ENCODE results near the gene CAPN8.
A peak's percentile ranks its signal among the peaks of the same experiment; 100 is the strongest.

Gene CAPN8

DNA sequence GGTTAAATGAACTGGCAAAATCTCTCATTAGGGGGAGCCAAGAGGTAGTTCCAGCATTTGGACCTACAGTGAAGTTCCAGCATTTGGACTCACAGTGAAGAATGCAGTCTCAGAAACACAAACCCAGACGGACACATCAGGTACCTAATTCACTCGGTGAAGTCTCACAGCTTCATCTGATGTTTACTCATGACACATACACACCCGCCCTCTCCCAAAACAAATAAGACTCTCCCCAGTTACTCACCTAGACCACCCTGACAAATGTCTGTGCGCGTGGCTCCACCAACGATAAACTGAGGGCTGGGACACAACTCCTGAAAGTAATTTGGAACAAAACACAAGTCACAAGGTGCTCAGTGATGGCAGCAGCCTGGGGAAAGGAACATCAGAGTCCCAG lies 11.4 kb downstream of the CAPN8 start:
- no peak for DNase-seq (ENCODE audit: low read depth)

DNA sequence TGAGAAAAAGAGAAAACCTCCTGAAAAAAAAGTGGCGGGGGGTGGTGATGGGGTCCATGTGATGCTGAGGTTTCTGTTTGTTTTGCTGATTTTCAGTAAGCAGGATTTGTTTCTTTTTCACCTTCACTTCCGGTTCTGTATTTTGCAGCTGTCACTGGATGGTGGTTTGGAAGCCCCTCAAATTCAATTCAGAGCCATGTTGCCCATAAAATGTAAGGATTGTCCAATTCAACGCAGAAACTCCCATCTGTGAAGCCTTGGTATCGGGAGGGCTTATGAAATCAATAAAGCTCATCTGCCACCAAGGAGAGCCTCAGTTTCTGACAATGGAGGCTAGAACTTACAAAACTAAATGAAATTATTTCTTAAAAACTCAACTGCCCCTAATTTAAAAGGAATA lies 12.1 kb downstream of the CAPN8 start:
- no peak for DNase-seq (ENCODE audit: low read depth)

DNA sequence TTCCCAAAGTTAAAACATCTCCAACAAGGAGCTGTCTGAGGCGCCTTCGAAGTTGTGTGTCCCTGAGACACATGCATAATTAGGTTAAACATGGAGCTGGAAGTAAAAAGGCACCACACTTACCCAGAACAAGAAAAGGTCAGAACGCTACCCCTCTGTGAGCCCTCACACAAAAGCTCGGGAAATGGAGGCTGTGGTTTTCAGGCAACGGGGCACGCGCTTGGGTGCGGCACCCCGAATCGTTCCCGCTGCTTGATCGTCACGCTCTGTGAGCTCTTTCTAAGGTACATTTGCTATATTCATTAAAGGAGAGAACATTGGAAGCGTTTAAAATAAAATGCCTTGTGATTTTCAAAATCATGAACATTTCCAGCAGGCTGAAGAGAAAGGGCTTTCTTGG lies 12.5 kb downstream of the CAPN8 start:
- no peak for DNase-seq (ENCODE audit: low read depth)

DNA sequence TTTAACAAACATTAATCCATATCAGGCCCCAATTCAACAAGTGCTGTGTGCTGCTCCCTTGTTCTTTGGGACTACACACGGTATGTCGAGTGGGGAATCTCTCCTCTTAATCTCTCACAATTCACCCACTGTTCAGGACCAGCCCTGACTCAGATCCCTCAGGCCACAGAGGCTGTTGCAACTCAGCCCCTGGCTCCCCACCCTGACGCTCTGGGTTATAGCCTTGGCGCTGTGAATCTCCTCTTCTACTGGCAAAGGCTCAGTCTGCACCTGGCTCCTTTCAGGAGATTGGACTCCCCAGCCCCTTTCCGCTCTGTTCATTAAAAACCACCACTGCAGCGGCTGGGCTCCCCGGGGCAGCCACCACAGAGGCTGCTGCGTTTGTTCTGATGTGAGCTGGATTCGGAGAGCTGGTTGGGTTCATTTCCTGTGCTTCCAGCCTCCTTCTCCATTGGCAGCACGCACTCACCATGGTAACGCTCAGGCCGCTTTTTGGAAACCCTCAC lies 13.0 kb downstream of the CAPN8 start:
- DNase-seq (ENCODE audit: low read depth): no peak

DNA sequence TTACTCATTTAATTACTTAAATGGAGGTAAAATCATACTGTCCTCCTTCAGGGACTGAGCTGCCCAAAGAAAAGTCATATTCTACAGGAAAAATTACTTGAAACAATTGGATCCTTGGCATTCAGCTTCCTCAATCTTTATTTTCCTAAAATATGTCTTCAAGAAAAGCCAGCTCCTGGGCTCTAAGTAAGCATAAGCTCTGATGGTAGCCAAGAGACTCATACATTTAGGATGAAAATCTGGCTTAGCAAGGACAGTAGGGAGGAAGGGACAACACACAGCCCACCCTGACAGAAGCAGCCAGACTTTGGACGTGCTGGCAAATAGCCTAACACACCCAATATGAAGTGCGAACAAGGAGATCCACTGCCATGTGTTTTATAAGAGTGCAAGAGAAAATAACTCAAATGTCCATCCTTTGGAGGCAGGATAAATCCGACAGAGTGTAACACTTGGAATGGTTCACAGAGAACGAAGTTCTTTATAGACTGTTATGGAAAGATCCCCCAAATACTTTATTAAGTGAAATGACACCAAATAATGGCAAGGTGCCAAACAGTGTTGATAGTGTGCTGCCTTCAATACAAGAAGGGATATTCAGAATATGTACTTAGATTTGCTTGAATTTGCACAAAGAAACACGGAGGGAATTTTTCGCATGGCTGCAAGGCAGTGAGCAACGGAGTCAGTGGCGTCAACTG lies 14.1 kb downstream of the CAPN8 start:
- DNase-seq (ENCODE audit: low read depth): no peak

DNA sequence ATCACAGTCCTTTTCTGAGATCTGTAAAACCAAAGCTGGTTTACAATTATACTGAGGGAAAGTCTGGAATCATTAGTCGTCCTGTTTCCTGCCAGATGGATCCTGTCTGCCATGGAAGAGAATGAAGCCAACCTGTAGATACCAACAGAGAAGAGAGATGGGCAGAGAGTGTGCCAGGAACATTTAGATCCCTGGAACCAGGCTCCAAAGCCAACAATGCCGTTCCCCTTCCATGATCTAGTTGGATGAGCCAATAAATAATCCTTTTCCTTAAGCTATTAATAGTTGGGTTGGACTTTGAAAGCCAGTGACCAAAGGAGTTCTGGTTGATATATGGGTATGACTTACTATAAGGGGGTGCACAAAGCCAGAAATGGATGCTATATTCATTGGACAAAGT lies 15.0 kb downstream of the CAPN8 start:
- DNase-seq (ENCODE audit: low read depth): no peak

DNA sequence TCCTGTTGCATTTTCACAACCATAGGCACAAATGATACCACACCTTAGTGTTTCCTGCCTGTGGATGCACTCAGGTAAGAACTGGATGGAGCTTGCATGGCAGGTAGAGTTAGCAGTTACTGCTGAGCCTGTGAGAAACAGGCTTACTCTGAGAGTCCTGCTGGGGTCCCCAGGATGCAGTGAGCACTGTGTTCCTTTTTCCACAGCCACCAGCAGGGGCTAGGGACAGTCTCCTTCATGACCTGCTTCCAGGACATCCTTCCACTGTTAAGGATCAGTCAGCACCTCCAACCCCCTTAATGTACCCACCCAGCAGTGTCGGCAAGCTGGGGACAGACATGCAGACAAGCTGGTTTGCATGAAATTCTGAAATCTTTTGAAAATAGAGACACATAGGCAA lies 16.3 kb downstream of the CAPN8 start:
- DNase-seq (ENCODE audit: low read depth): no peak

DNA sequence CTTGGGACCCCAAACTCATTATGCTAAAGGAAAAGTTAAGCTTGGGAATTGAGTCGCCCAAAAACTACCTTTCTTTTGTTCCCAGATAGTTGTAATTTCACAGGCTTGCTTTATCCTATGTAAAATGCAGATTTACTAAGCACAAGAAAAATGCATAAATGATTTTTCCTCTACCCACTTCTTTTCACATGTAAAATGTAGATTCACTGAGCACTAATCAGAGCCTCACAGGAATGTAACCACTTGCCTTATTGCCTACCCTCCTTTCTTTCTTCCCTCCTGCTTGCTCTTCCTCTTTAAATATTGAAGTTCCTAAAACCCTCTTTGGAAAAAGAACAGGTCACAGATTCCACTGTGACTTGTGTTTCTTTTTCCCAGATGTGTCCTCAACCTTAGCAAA lies 18.3 kb downstream of the CAPN8 start:
- no peak for DNase-seq (ENCODE audit: low read depth)

DNA sequence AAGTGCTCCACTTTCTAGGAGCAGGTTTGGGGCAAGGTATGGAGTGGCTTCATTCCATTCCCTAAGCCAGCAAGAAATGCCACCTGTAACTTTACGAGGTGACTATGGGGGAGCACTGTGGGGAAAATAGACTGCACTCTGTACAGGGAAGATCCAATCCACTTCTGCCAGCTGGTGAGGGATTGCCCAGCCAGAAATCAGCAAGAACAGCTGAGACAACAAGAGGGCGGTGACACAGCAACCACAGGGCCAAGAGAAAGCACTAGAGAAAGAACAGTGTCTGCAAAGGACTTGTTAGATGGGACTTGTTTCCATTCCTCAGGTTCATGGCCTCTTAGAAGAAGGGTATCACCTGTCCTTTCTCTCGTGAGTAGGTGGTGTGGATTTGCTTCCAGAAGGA lies 19.6 kb downstream of the CAPN8 start:
- no peak for DNase-seq (ENCODE audit: low read depth)

DNA sequence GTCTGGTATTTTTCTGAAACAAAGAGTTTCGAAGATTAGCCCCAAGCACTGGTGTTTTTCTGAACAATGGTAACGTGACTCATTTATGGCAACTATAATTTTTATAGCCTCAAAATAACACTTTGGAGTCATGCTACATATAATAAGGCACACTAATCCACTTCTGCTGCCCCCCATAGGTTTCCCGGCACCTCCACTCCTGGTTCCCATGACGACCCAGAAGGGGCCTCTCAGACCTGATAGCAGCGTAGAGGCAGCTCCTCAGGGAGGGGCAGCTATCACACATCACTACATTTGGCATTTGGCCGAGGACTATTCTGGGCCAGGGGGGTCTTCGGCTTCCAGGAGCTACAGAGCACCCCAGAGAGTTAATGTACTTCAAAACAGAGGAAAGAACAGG lies 23.3 kb downstream of the CAPN8 start:
- no peak for DNase-seq (ENCODE audit: low read depth)

DNA sequence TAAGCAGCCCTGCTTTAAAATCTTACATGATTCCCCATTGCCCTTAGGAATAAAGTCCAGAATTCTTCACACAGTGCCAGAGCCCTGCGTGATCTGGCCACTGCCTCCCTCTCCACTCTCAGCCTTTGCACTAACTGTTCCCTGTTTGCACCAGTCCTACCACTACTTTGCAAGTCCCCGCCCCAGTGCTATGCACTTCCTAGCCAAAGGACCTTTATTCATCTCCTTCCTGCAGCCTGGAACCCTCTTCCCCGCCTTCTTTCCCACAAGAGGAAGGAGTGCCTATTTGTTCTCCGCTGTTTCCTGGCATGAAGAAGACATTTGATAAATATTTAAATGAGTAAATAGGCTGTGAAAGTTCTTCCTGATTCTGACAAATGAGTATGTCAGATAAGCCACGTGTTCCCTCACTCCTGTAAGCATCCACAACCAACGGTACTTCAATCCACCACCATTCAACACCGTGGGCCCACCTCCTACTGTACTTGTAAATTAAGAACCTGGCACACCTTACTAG lies 23.9 kb downstream of the CAPN8 start:
- DNase-seq (ENCODE audit: low read depth): no peak

DNA sequence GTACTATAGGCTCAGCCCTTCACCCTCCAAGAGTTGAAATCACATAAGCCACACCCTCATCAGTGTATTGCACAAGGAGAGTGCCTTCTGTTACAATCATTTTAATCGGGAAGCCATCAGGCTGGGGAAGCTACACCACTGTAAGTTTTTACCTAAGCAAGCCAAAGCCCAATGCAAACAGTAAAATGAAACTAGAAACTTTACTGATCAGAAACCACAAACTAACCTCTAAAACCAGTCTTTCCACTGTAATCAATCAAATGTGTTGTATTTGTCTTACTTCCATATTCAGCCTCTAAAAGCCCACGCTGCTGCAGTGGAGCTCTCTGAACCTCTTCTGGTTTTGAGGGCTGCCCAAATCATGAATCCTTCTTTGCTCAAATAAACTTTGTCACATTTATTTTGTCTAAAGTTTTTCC lies 26.2 kb downstream of the CAPN8 start:
- DNase-seq (ENCODE audit: low read depth): no peak

DNA sequence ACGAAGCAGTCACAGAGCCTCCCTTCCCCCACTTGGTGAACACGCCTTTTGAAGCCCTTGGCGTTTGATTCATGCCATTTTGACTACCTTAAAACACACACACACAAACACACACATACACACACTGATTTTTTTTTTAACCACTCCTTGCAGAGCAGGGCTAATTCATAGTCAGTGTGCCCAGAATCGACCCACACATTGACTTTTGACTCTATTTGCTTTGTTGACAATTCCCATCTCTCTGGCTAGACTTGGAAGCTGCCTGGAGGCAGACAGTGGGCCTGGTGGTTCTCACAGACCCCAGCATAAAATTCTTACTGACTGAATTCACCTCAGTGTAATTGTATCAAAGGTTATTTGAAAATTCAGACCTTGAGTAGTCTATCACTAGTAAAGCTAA lies 30.3 kb downstream of the CAPN8 start:
- DNase-seq (ENCODE audit: low read depth): no peak

DNA sequence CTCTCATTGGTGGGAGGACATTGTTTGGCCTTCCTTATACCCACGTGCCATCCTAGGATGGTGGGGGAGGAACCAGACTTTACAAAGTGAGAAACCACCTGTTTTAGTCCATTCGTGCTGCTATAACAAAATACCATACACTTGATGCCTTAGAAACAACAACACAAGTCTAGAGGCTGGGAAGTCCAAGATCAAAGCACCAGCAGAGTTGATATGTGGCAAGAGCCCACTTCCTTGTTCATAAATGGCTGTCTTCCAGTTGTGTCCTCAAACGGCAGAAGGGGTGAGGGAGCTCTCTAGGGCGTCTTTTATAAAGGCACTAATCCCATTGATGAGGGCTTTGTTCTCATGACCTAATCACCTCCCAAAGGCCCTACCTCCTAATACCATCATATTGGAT lies 31.1 kb downstream of the CAPN8 start:
- no peak for DNase-seq (ENCODE audit: low read depth)

DNA sequence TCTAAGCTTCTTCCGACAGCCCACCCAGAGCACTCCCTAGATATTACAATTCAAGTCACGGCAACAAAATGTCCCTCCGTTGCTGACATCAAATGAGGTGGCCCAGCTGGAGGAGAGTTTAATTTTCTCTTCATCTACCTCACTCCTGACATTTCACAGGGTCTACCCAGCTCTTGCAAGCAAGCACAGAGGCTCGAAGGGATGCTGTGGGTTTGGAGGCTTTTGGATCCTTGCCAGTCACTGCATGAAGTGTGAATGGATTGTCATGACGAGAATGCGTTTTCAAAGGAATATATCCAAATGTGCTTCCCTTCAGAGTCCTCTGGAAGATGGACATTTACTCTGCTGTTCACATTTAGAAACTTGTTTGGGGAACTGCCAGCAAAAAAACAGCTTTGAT lies 33.5 kb downstream of the CAPN8 start:
- no peak for DNase-seq (ENCODE audit: low read depth)

DNA sequence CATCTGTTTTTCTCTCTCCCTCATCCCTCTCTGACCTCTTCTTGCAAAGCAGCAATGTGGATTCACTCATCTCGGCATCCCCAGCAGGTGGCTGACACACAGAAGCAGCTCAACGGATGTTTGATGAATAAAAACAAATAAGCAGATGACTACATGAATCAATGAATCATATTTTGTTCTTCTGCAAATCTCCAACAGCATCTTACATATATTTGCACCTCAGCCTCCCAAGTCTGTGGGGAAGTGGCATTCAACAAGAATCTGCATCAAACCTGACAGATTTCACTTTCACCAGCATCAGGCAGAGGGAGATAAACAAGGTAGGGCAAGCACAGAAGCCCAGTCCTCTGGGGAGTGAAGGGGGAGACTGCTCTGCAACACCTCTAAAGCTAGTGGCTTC lies 34.0 kb downstream of the CAPN8 start:
- DNase-seq (ENCODE audit: low read depth): no peak

DNA sequence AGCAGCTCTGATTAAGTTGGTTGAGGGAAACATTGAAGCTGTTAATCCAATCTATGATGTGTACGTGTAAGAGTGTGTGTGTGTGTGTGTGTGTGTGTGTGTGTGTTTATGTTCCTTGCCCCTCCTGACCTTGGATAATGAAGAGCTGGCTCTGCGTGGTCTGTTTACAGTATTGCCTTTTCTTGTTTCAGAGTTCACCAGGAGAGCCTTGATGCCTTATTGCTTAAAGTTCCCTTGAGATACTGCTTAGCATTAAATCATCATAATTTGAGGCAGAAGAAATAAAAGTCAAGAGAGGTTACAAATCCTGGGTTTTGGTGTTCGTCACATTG lies 36.4 kb downstream of the CAPN8 start:
- DNase-seq (ENCODE audit: low read depth): no peak

DNA sequence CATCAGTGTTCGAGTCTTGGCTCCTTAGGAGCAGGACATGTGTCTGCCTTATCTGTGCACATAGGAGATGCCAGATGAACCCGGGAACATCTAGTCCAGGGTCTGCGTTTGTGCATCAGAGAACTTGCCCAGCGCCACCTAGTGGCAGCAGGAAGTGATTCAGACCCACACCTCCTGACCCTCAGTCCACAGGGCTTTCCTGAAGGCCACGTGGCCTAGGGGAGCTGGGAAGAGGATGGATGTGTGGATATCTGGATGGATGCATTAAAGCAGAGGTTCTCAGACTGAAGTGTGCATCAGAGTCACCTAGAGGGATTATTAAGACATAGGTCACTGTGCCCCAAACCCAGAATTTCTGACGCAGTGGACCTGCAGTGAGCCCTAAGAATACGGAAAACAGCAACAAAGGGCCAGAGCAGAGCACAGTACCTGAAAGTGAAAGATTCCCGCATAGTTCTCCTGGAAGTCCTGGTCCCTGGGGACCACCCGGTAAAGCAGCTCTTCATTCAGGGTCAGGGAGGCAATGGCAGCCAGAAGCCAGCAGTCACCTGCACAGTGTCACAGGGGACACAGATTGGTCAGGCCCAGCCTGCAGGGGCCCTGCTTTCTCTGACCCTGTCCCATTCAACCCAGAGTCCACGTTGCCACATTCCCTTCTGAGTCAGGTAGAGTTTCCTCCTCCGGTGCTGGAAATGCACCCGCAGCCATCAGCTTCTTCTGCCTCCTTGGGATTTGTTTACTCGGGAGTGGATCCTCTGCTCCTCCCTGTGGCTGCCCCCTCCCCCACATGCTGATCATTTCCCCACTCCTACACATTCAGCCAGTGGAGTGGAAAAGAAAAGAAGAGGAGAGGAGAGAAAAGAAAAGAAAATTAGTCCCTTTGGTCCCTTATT lies 37.0 kb downstream of the CAPN8 start:
- peak; percentile 14 for DNase-seq (ENCODE audit: low read depth)

DNA sequence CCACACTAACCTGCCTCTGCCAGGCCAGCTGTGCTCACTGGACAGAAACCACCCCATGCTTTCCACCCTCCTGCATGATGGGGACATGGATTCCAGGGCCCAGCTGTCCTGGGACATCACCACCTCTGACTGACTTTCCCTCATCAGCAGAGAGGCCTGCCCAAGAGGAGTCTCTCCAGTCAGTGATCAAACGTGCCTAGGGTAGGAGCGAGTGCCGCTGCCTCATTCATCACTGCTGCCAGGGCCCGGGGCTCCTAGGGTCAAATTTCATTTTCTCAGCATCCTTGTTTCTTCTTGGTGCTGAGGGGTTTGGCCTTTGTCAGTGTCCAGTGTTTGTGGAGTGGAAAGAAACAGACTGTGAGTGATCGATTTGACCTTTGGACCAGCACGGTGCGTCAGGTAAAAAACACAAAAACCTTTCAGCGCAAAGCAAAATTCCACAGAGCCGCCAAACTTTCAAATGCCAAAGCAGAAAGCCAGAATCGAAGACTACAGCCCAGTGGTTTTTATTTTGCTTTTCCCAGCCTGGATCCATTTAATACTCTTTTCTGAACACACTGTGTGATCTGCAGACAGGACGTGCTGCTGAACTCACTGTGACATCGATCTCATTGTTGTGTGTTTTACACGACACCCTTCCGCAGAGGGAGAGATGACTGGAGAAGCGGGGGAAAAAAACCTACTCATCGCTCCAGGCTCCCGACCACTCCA lies 43.2 kb downstream of the CAPN8 start:
- no peak for DNase-seq (ENCODE audit: low read depth)

DNA sequence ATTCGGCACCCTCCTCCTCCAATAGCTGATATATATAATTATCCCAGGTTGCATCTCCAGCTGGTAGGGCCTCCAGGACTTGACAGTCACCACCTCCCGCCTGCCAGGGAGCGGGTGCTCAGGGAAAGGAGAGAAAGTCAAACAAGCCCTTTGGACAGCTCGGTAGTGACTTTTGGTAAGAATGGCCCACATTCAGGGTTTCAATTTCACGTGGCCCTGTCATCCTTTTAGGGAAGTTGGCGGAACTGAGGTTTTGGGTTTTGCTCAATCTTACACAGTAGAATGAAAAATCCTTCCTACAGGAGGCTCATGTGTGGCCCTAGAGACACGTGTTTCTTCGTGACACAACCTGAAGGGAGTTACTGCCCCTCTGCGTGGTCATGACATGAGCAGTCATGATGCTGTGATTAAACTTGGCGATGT lies 44.2 kb downstream of the CAPN8 start:
- DNase-seq (ENCODE audit: low read depth): no peak

DNA sequence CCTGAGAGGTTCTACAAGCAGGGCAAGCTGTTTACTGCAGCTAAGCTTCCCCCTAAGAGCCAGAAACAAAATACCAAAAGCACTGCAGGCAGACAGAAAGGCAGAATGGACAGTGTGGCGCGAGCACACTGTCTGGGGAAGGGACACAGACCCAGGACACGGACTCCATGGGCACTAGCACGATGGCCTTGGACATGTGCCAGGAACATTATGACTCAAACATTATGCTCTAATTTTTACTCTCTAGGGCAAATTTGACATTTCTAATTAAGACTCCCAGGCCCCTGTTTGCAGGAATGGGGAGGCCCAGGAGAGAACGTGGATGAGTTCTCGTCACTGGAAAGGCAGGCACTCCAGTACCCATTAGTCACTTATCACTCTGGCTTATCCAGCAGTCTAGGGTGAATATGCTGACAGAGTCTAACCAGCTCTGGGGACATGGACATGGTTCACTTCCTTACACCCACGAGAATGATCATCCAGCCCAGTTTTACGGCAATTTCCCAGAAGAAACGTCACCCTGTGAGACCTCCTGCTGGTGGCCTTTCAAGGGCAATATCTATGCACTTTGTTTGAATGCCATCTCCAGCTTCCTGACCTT lies 45.1 kb downstream of the CAPN8 start:
- no peak for DNase-seq (ENCODE audit: low read depth)

DNA sequence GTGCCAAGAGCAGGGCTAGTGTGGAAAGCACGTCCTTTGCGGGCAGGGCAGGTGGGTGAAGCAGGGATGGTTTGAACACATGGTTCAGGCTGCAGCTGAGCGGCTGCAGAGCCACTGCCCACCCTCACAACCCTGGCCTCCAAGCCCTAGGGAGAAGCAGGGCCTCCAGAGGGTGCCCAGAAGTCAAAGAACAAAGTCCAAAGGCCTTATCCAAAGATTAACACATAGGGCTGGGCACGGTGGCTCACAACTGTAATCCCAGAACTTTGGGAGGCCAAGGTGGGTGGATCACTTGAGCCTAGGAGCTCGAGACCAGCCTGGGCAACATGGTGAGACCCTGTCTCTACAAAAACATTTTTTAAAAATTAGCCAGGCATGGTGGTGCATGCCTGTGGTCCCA lies 46.8 kb downstream of the CAPN8 start:
- no peak for DNase-seq (ENCODE audit: low read depth)
